ENCODE measurements around the gene HRNR. TPM values are rescaled to one million over a fixed set of nuclear protein-coding genes. Genes with fewer than 3 reads are reported as not detected.
A peak's percentile ranks its signal among the peaks of the same experiment; 100 is the strongest.

The HRNR gene
- total RNA-seq, 1 donor from 2014 or later: not detected

- DNase-seq (ENCODE audit: low read depth) (no peak), FAIRE-seq (no peak)
- Histone ChIP-seq H3K79me2 (ENCODE audit: insufficient read depth, low read length) (no peaks in the 10 kb centered on the region), H3K4me3 (ENCODE audit: insufficient read depth, low read depth, low read length) (no peak overlapping the region), H3K4me1 (ENCODE audit: insufficient read depth, low read length) (peaks cover 15% of the 10 kb centered on the region), H4K20me1 (ENCODE audit: insufficient read depth, low read length) (no peaks in the 10 kb centered on the region), H3K9me3 (ENCODE audit: insufficient read depth, low read depth, low read length) (no peaks in the 10 kb centered on the region), H3K27ac (ENCODE audit: low read depth, low read length) (no peak overlapping the region), H3K4me2 (ENCODE audit: low read length) (peak overlapping the region; percentile 51), H3K9ac (ENCODE audit: low read length) (no peak overlapping the region), H3K36me3 (ENCODE audit: insufficient read depth, low read length) (no peaks in the 10 kb centered on the region), H3K27me3 (ENCODE audit: insufficient read depth, low read length) (peaks cover 9% of the 10 kb centered on the region), H2AFZ (ENCODE audit: low read depth, low read length) (no peak overlapping the region)
- H3K36me3 Mint-ChIP-seq (ENCODE audit: low read depth, unreplicated experiment): peaks cover 4% of the 10 kb centered on the region
- H3K4me1 Mint-ChIP-seq (ENCODE audit: low read depth, unreplicated experiment): peaks cover 61% of the 10 kb centered on the region
- H3K9me3 Mint-ChIP-seq (ENCODE audit: unreplicated experiment): peaks cover 2% of the 10 kb centered on the region
- H3K27ac Mint-ChIP-seq (ENCODE audit: unreplicated experiment): peak overlapping the region; percentile 97
- H3K4me3 Mint-ChIP-seq (ENCODE audit: unreplicated experiment): peak overlapping the region; percentile 68
- no peak for TF ChIP-seq EZH2 (IDR thresholded peaks at IDR 0.05; ENCODE audit: insufficient read depth, low read length)
- no peak for TF ChIP-seq CTCF (IDR thresholded peaks at IDR 0.05; ENCODE audit: insufficient read depth, low read depth, low read length)
- no peaks in the 10 kb centered on the region for H3K27me3 Mint-ChIP-seq (ENCODE audit: low read depth, unreplicated experiment)
Observed at GRCh38 chr1:152168535-152168868, 55.5 kb downstream of the HRNR start.

GRCh38 chr1:152167835-152168534, 56.0 kb downstream of the HRNR start:
- H3K9me3 ChIP-seq (ENCODE audit: insufficient read depth, low read depth, low read length): no peaks in the 10 kb centered on the region
- Mint-ChIP-seq H3K36me3 (ENCODE audit: low read depth, unreplicated experiment) (peaks cover 4% of the 10 kb centered on the region), H3K4me3 (ENCODE audit: unreplicated experiment) (peak overlapping the region; percentile 68), H3K4me1 (ENCODE audit: low read depth, unreplicated experiment) (peaks cover 67% of the 10 kb centered on the region), H3K27ac (ENCODE audit: unreplicated experiment) (peak overlapping the region; percentile 97), H3K27me3 (ENCODE audit: low read depth, unreplicated experiment) (no peaks in the 10 kb centered on the region), H3K9me3 (ENCODE audit: unreplicated experiment) (peaks cover 2% of the 10 kb centered on the region)
- H3K27ac ChIP-seq (ENCODE audit: low read depth, low read length): peak overlapping the region; percentile 50
- peak overlapping the region; percentile 51 for H3K4me2 ChIP-seq (ENCODE audit: low read length)
- H3K4me1 ChIP-seq (ENCODE audit: insufficient read depth, low read length): peaks cover 19% of the 10 kb centered on the region
- TF ChIP-seq EZH2 (IDR thresholded peaks at IDR 0.05; ENCODE audit: insufficient read depth, low read length) (no peak), CTCF (IDR thresholded peaks at IDR 0.05; ENCODE audit: insufficient read depth, low read depth, low read length) (no peak)
- H3K36me3 ChIP-seq (ENCODE audit: insufficient read depth, low read length): no peaks in the 10 kb centered on the region
- no peak overlapping the region for H3K4me3 ChIP-seq (ENCODE audit: insufficient read depth, low read depth, low read length)
- H4K20me1 ChIP-seq (ENCODE audit: insufficient read depth, low read length): no peaks in the 10 kb centered on the region
- H3K27me3 ChIP-seq (ENCODE audit: insufficient read depth, low read length): peaks cover 6% of the 10 kb centered on the region
- peak; percentile 96 for FAIRE-seq
- DNase-seq (ENCODE audit: low read depth): peak; percentile 97
- no peaks in the 10 kb centered on the region for H3K79me2 ChIP-seq (ENCODE audit: insufficient read depth, low read length)
- no peak overlapping the region for H2AFZ ChIP-seq (ENCODE audit: low read depth, low read length)
- H3K9ac ChIP-seq (ENCODE audit: low read length): no peak overlapping the region

- no peak overlapping the region for H3K9ac ChIP-seq (ENCODE audit: low read length)
- H3K27me3 ChIP-seq (ENCODE audit: insufficient read depth, low read length): peaks cover 4% of the 10 kb centered on the region
- H3K4me1 ChIP-seq (ENCODE audit: insufficient read depth, low read length): peaks cover 25% of the 10 kb centered on the region
- H3K36me3 ChIP-seq (ENCODE audit: insufficient read depth, low read length): no peaks in the 10 kb centered on the region
- H3K27me3 Mint-ChIP-seq (ENCODE audit: low read depth, unreplicated experiment): no peaks in the 10 kb centered on the region
- H3K36me3 Mint-ChIP-seq (ENCODE audit: low read depth, unreplicated experiment): peaks cover 1% of the 10 kb centered on the region
- H4K20me1 ChIP-seq (ENCODE audit: insufficient read depth, low read length): no peaks in the 10 kb centered on the region
- no peak for TF ChIP-seq CTCF (IDR thresholded peaks at IDR 0.05; ENCODE audit: insufficient read depth, low read depth, low read length)
- no peak for TF ChIP-seq EZH2 (IDR thresholded peaks at IDR 0.05; ENCODE audit: insufficient read depth, low read length)
- DNase-seq (ENCODE audit: low read depth): no peak
- no peak overlapping the region for H3K4me3 Mint-ChIP-seq (ENCODE audit: unreplicated experiment)
- H3K9me3 ChIP-seq (ENCODE audit: insufficient read depth, low read depth, low read length): no peaks in the 10 kb centered on the region
- no peak overlapping the region for H2AFZ ChIP-seq (ENCODE audit: low read depth, low read length)
- H3K9me3 Mint-ChIP-seq (ENCODE audit: unreplicated experiment): peaks cover 2% of the 10 kb centered on the region
- FAIRE-seq: no peak
- no peak overlapping the region for H3K4me2 ChIP-seq (ENCODE audit: low read length)
- H3K4me1 Mint-ChIP-seq (ENCODE audit: low read depth, unreplicated experiment): peaks cover 72% of the 10 kb centered on the region
- no peaks in the 10 kb centered on the region for H3K79me2 ChIP-seq (ENCODE audit: insufficient read depth, low read length)
- peak overlapping the region; percentile 50 for H3K27ac ChIP-seq (ENCODE audit: low read depth, low read length)
- H3K4me3 ChIP-seq (ENCODE audit: insufficient read depth, low read depth, low read length): no peak overlapping the region
- H3K27ac Mint-ChIP-seq (ENCODE audit: unreplicated experiment): peak overlapping the region; percentile 97
Observed at GRCh38 chr1:152166966-152167365, 57.0 kb downstream of the HRNR start.

Measured in astrocyte (in vitro differentiated cells and primary cell).